DOHH2 (cell line): Measurements from ENCODE around the gene IL9.

Experiments used
- EZH2phosphoT487 ChIP-seq: fragments of 200-600 bp; sonication (generic); IDR thresholded peaks from 2 replicates; pipeline ENCODE4 v1.6.1; 2017; ENCODE audit warnings: borderline replicate concordance, mild to moderate bottlenecking, antibody characterized with exemption, low read length, moderate library complexity, mixed read lengths
- TF ChIP-seq, protein P1 (sequence below): fragments of 200-600 bp; sonication (generic); IDR thresholded peaks from one replicate; pipeline ENCODE4 v1.5.1; 2014; ENCODE audit warnings: antibody characterized with exemption, mild to moderate bottlenecking, low read depth, low read length; ENCODE audit not compliant: poor library complexity, severe bottlenecking

DNA sequence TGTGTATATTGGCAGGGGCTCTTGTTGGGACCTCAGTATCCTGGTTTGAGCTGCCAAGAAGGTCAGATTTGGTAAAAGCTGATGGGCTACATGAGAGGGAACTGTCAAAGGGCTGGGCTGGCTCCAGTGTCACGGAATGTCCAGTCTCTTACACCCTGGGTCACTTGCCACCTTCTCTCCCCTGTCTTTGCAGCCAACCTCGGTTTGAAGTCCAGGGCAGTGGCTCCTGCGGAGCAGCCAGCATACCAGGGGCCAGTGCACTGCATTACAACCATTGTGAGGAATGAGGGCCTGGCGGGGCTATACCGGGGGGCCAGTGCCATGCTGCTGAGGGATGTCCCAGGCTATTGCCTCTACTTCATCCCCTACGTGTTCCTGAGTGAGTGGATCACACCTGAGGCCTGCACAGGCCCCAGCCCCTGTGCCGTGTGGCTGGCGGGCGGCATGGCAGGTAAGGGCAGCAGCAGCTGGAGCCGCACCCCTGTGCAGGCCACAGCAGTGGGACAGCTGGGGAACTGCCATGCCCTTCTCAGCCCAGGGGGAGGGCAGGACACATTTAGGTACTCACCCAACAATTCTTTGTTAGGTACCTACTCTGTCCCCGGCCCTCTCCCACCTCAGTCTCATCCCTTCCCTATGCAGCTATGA, 24.2 kb downstream of the IL9 start:
- TF ChIP-seq, protein P1, sequence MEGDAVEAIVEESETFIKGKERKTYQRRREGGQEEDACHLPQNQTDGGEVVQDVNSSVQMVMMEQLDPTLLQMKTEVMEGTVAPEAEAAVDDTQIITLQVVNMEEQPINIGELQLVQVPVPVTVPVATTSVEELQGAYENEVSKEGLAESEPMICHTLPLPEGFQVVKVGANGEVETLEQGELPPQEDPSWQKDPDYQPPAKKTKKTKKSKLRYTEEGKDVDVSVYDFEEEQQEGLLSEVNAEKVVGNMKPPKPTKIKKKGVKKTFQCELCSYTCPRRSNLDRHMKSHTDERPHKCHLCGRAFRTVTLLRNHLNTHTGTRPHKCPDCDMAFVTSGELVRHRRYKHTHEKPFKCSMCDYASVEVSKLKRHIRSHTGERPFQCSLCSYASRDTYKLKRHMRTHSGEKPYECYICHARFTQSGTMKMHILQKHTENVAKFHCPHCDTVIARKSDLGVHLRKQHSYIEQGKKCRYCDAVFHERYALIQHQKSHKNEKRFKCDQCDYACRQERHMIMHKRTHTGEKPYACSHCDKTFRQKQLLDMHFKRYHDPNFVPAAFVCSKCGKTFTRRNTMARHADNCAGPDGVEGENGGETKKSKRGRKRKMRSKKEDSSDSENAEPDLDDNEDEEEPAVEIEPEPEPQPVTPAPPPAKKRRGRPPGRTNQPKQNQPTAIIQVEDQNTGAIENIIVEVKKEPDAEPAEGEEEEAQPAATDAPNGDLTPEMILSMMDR = no peak
- no peak for TF ChIP-seq EZH2phosphoT487
